Thoracic aorta (tissue), 2 donors: ENCODE results near the gene GULP1. TPM values are rescaled to one million over a fixed set of nuclear protein-coding genes. Genes with fewer than 3 reads are reported as not detected.
A peak's percentile ranks its signal among the peaks of the same experiment; 100 is the strongest.

Source experiments
- ATAC-seq: fragments of 150-250 bp; one replicate; pipeline ENCODE4 v1.8.0; 2017; ENCODE audit warnings: low read depth; ENCODE audit not compliant: insufficient number of reproducible peaks, low FRiP score
- DNase-seq: peaks from one replicate; pipeline ENCODE4 v3.0.0-alpha.2; 2020; ENCODE audit warnings: low spot score
- H3K27ac ChIP-seq, 2 donors: fragments of 200-600 bp; sonication (generic); 1 replicate in 1 of 2; 2 replicates in 1 of 2; pipeline ENCODE4 v1.5.1; 2016; ENCODE audit warnings: mild to moderate bottlenecking in 2 of 2, moderate library complexity in 2 of 2
- H3K27me3 ChIP-seq: fragments of 200-600 bp; sonication (generic); replicated peaks from 2 replicates; pipeline ENCODE4 v1.6.0; 2016; ENCODE audit warnings: mild to moderate bottlenecking; ENCODE audit not compliant: insufficient read depth
- H3K36me3 ChIP-seq: fragments of 200-600 bp; sonication (generic); one replicate; pipeline ENCODE4 v1.5.1; 2016
- H3K4me1 ChIP-seq, 2 donors: fragments of 200-600 bp; sonication (generic); 1 replicate in 1 of 2; 2 replicates in 1 of 2; pipeline versions ENCODE4 v1.5.1 to v1.6.0; 2016; ENCODE audit warnings: low read depth in 2 of 2, mild to moderate bottlenecking in 1 of 2; ENCODE audit not compliant: control insufficient read depth in 1 of 2
- H3K4me3 ChIP-seq: fragments of 200-600 bp; sonication (generic); 2 replicates; pipeline ENCODE4 v1.5.1; 2016; ENCODE audit warnings: mild to moderate bottlenecking
- H3K9me3 ChIP-seq: fragments of 200-600 bp; sonication (generic); 2 replicates; pipeline ENCODE4 v1.5.1; 2016
- CTCF ChIP-seq: fragments of 200-600 bp; sonication (generic); IDR thresholded peaks from one replicate; pipeline ENCODE4 v1.5.1; 2019; ENCODE audit warnings: antibody characterized with exemption
- total RNA-seq, 2 donors: library from RNA; depleted of rRNA; stranded (reverse); fragments of >200 nt; gene quantifications; one replicate each; pipeline versions ENCODE4 v1.1.0 to v1.2.3, GENCODE V29; 2016

GULP1 gene
- total RNA-seq, 2 donors from 2014 or later: 64.0 to 80.9 TPM

- peak overlapping the region in 1 of 2 donors; percentile 75 for H3K27ac ChIP-seq
- no peak for ATAC-seq
These were observed 89.9 kb downstream of the GULP1 start for GRCh38 chr2:188381614-188382013.

GRCh38 chr2:188382107-188382506 lies 90.4 kb downstream of the GULP1 start:
- H3K4me3 ChIP-seq: peak overlapping the region; percentile 57

More at GRCh38 chr2:188381614-188382013, 89.9 kb downstream of the GULP1 start:
- Histone ChIP-seq H3K4me3 (peak overlapping the region; percentile 57), H3K9me3 (no peaks in the 10 kb centered on the region), H3K36me3 (peaks cover 7% of the 10 kb centered on the region), H3K4me1 (peaks cover 13 to 19% of the 10 kb centered on the region in 2 donors), H3K27me3 (no peaks in the 10 kb centered on the region)
- TF ChIP-seq CTCF: no peak
- DNase-seq: no peak

GRCh38 chr2:188383158-188383557 lies 91.5 kb downstream of the GULP1 start:
- Histone ChIP-seq H3K4me1 (peaks cover 13 to 19% of the 10 kb centered on the region in 2 donors), H3K36me3 (peaks cover 7% of the 10 kb centered on the region), H3K4me3 (peak overlapping the region; percentile 57), H3K27ac (peak overlapping the region; percentile 71 to 75), H3K9me3 (no peaks in the 10 kb centered on the region), H3K27me3 (no peaks in the 10 kb centered on the region)
- no peak for DNase-seq
- no peak for TF ChIP-seq CTCF
- no peak for ATAC-seq

More at GRCh38 chr2:188382107-188382506, 90.4 kb downstream of the GULP1 start:
- Histone ChIP-seq H3K4me1 (peaks cover 13 to 19% of the 10 kb centered on the region in 2 donors), H3K27ac (peak overlapping the region; percentile 71 to 75), H3K9me3 (no peaks in the 10 kb centered on the region), H3K27me3 (no peaks in the 10 kb centered on the region), H3K36me3 (peaks cover 7% of the 10 kb centered on the region)
- DNase-seq: no peak
- no peak for TF ChIP-seq CTCF
- ATAC-seq: peak; percentile 58

- Histone ChIP-seq H3K36me3 (peaks cover 7% of the 10 kb centered on the region), H3K4me3 (no peak overlapping the region), H3K27ac (no peak overlapping the region), H3K4me1 (peaks cover 9 to 21% of the 10 kb centered on the region in 2 donors), H3K27me3 (no peaks in the 10 kb centered on the region), H3K9me3 (no peaks in the 10 kb centered on the region)
- ATAC-seq: no peak
- no peak for TF ChIP-seq CTCF
- DNase-seq: no peak
These were observed 94.2 kb downstream of the GULP1 start for GRCh38 chr2:188385857-188386256.

GRCh38 chr2:188388831-188389230 lies 97.2 kb downstream of the GULP1 start:
- ATAC-seq (no peak), DNase-seq (no peak)
- no peak for TF ChIP-seq CTCF
- no peaks in the 10 kb centered on the region for H3K27me3 ChIP-seq
- peaks cover 7% of the 10 kb centered on the region for H3K9me3 ChIP-seq
- no peak overlapping the region for H3K27ac ChIP-seq
- H3K36me3 ChIP-seq: peaks cover 7% of the 10 kb centered on the region
- peaks cover 0 to 3% of the 10 kb centered on the region in 2 donors for H3K4me1 ChIP-seq
- no peak overlapping the region for H3K4me3 ChIP-seq
